ENCODE data around the gene TP53RK.

The TP53RK gene

DNA sequence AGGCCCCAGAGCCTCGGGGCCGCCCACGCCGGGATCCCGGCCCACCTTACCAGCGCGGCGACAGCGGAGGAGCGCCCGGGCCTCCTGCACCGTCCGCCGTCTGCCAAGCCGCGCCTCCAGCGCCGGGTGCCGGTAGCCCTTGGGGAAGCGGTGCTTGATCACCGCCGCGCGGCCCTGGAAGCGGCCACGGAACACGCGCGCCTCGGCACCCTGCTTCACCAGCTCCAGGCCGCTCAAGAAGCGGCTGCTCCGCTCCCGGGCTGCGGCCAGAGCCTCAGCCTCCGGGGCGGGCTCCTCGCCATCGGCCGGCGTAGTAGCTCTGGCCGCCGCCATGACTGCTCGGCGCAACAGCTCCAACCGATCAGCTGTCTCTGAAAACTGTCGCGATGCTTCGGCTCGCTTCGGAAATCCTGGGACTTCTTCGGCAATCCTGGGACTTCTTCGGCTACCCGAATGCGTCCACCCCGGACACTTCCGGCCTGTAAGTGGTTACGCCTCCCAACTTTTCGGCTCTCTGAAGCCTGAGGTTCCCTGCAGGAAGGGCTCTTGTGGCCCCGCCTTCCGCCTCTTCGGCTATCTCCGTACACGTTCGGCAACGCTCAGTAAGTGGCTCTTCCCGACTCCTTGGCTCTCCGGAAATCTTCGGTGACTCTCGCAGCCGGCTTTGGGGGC is at the start of gene TP53RK:
TP53RK (minus strand) TSS at position 363 of the 672 bp plus-strand sequence; CDS start at position 333, 30 bp downstream.
- DNase-seq, result peak; percentile 99

DNA sequence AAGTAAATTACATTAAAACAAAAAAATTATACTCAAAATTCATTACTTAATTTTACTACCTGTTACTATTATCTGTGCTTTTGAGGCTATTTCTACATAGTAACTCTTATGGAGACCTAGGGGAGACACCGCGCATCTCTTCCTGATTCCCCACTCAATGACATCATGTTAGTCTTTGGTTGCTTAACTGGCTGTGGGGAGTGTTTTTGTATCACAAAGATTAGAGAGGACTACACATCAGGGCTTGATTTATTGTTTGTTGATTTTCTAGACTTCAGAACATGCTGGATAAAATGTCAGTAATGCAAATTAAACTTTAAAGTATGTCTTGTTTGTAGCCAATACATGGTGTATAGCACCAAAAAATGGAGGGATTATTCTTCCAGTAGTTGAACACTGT is 46.2 kb upstream of the TP53RK start:
- no peak for DNase-seq

DNA sequence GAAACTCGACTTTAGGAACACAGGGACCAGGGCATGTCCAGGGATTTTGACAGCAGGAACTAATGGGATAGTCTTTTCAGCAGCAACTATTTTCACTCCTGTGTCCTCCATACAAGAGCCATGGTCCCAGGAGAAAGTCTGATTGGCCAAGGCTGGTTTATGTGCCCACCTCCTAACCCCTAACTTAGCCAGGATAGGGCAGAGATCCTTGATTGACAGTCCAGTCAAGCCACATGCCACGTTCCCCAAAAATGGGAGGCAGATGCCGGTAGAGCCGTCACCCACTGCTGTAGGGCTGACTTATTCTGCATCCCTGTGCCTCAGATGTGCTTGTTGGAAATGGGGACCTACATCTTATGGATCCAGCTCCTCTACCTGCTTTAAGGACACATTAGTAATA is 42.5 kb upstream of the TP53RK start:
- no peak for DNase-seq

DNA sequence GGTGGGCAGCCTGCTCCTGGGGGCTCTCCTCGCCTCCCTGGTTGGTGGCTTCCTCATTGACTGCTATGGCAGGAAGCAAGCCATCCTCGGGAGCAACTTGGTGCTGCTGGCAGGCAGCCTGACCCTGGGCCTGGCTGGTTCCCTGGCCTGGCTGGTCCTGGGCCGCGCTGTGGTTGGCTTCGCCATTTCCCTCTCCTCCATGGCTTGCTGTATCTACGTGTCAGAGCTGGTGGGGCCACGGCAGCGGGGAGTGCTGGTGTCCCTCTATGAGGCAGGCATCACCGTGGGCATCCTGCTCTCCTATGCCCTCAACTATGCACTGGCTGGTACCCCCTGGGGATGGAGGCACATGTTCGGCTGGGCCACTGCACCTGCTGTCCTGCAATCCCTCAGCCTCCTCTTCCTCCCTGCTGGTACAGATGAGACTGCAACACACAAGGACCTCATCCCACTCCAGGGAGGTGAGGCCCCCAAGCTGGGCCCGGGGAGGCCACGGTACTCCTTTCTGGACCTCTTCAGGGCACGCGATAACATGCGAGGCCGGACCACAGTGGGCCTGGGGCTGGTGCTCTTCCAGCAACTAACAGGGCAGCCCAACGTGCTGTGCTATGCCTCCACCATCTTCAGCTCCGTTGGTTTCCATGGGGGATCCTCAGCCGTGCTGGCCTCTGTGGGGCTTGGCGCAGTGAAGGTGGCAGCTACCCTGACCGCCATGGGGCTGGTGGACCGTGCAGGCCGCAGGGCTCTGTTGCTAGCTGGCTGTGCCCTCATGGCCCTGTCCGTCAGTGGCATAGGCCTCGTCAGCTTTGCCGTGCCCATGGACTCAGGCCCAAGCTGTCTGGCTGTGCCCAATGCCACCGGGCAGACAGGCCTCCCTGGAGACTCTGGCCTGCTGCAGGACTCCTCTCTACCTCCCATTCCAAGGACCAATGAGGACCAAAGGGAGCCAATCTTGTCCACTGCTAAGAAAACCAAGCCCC is 36.2 kb upstream of the TP53RK start:
- no peak for DNase-seq

DNA sequence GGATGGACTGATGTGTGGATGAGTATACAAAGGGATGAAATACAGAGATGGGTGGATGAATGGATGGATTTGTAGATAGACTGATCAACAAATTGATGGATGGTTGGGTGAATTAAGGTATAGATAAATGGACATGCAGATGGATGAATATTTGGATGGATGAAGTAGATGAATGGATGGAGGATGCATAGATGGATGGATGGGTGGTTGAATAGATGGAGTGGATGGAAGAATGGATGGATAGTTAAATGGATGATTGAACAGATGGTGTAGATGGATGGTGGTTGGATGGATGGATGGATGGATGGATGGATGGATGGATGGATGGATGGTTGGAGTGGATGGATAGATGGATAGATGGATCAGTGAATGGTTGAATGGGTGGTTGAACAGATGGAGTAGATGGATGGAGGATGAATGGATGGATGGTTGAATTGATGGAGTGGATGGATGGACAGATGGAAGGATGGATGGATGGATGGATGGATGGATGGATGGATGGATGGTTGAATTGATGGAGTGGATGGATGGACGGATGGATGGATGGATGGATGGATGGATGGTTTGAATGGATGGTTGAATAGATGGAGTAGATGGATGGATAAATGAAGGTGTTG is 35.2 kb upstream of the TP53RK start:
- DNase-seq, result no peak

DNA sequence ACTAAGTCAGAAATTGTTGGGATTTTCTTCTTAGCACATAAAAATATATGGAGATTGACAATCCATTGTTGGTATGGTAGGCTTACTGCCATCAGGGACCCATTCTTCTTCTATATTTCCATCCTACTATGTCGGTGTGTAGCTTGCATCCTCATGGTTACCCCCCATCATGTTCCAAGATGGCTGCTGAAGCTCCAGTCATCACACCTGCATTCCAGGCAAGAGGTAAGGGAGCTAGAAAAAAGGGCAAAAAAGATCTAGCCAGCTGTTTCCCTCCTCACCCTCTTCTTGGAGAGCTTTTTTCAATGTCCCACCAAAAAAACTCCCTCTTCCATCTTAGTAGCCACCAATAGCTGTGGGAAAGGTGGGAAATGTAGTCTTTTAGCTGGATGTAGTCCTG is 33.8 kb upstream of the TP53RK start:
- DNase-seq, result no peak

DNA sequence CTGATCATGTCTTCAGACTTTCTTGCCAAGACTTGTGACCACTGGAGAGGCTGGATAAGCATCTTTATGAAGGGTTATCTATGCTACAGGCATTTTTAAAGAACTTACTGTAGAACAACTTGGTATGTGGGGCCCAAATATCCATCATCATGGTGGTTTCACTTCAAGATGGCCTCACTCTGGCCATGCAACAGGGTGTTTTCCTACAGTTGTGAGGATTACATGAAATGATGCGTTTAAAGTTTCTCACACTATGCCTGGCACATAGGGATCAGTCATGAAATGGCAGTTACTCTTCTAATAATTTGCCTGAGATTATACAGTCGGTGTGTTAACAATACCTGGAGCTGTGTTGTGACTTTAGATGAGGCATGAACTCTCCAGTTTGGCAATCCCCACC is 33.2 kb upstream of the TP53RK start:
- no peak for DNase-seq

DNA sequence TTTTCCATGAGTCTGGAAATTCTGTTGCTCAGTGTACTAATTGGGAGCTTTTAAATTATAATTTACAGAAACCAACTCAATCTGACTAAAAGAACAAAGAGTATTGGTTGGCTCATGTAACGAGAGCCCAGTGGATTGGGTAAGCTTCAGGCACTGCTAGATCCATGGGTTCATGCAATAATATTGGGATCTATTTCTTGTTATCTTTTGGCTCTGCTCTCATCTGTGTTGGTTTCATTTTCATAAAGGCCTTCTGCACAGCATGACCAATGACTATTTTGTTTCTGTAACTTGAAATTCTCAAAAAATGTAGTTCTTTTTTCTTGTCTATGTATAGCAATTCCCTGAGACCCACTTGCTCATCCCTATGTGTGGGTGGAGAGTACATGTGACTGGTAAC is 32.2 kb upstream of the TP53RK start:
- no peak for DNase-seq

DNA sequence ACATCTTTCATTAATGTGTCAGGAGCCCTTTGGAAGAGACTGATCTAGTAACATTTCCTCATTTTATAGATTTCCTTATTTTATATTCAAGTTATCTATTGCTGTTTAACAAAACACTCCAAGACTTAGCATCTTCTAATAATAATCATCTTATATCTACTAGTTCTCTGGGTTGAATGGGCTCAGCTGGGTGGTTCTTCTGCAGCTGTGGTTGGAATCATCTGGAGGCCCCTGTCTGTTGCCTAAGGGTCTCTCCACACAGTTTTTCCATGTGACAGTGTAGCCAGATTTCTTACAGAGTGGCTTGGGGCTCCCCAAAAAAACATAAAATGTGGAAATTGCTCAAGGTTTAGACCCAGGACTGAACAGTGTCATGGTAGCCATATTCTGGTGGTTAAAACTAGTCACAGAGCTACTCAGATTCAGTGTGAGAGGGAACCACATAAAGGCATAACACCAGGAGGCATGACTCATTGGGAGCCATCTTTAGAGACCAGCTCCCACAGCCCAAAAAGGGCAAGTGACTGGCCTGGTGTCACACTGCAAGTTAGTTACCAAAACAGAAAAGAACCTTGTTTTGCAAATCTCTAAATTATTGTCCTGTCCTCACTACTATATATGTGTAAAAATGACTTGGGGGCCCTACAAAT is 31.7 kb upstream of the TP53RK start:
- no peak for DNase-seq

DNA sequence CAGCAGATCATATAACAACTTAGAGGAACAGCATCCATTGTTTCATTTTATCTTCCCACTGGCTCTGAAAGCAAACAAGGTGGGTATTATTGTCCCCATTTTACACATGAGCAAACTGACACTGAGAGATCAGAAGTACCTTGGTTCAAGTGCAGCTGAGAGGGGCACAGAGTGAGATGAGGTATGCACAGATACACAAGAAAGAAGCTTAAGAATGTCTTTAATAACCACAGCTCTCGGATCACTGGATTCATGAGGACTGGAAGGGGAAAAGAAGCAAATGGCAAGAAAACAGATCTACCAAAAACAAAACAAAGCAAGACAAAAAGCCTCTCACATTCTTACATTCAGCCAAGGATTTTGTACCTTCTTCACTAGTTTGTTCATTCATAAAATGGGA is 30.8 kb upstream of the TP53RK start:
- DNase-seq, result no peak

DNA sequence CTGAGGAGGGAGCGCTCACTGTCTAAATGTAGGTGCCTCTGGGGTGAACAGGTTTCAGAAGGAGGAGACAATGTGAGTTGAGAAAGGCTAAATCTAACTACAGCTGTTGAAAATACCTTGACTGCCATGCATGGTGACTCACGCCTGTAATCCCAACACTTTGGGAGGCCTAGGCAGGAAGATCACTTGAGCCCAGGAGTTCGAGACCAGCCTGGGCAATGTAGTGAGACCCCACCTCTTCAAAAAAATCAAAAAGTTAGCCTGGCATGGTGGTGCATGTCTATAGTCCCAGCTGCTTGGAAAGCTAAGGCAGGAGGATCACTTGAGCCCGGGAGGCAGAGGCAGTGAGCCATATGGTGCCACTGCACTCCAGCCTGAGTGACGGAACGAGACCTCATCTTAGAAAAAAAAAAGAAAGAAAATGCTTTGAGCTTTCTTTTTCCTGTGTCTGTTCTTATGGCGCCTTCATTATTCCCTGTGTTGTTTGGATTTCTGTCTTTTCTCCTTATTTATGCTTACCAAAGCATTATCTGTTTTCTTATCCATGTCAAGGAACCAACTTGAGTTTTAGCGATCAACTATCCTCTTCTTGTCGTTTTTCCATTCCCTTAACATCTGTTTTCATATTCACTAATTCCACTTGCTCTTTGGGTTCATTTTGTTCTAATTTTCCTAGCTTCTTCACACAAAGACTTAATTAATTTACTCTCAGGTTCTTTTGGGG is 28.7 kb upstream of the TP53RK start:
- no peak for DNase-seq

DNA sequence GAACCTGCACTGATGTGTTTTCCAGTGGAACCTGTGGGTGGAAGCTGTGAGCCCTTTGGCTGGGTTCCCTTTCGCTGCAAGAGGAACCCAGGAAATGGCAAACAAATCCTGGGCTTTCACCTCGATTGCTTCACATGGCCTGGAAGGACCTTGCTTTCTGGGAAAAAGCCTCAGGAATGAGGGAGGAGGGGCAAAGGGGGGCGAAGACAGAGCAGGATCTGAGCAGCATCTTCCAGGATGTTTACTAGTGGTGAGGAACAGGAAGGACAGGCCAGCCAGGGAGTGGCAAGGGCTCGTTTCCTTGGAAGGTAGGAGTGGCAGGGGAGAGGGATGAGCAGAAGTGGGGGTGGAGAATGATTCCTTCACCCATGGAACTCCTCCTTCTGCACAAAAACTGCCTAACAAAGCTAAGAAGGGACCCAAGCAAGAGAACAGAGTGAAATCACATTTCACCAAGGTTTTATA is 26.1 kb upstream of the TP53RK start:
- DNase-seq, result no peak

DNA sequence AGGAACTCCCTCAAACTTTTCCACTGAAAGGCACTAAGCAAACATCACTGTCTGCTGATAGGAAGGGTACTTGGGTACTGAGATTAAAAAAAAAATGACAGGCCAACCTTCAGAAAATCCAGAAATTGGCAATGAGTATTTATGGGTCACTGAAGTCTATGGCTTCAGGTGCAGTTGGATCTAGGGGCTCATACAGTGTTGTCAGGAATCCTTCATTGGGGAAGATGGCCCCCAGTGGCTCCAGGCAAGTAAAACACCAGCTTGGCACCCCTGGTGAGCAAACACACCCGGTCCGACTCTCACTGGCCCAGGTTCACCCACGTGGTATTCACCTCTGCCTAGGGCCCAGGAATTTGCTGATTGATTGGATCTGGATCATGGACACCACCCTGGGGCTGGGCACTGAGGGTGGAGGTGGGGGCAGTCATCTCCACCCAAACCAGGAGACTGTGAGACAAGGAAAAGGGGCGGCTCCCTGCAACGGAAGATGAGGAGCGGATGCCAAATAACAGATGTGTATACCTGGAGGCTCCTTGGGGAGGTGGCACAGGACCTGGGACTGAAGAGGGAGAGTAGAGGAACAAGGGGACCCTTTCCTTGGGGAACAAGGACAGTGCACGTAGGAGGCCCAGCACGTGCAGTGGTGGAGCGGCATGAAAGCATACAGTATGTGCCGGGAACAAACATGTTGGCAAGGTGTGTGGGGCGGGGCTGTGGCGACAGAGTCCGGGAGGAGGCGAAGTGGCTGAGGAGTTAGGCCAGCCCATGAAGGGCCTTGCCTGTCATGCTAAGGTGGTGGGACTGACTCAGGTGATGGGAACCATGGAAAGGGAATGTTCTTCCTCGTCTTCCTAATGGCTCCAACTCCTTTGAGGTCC is 25.0 kb upstream of the TP53RK start:
- no peak for DNase-seq

DNA sequence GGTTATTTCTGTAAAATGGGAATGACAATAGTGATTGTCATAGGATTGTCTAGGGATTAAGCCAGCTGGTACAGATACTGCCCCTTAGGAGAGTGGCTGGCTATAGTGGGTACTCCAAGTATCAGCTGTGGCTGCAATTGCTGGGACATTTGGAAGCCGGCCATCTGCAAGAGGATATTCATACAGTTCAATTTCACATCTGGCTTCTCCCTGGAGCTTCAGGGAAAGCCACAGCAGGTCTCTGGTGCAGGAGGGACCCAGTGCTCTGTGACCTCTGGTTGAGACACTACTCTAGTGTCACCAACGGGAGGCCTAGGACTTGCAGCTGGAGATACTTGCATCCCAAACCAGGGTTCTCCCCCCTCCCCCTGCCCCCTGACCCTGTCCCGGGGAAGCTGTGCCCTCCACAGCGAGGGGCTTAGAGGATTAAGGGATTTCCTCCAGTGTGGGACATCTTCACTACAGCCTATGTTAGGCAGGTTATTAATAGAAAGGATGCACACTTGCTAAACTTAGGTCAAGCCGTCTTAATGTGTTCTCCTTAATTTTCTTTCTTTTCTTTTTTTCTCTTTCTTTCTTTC is 22.9 kb upstream of the TP53RK start:
- DNase-seq, result no peak

DNA sequence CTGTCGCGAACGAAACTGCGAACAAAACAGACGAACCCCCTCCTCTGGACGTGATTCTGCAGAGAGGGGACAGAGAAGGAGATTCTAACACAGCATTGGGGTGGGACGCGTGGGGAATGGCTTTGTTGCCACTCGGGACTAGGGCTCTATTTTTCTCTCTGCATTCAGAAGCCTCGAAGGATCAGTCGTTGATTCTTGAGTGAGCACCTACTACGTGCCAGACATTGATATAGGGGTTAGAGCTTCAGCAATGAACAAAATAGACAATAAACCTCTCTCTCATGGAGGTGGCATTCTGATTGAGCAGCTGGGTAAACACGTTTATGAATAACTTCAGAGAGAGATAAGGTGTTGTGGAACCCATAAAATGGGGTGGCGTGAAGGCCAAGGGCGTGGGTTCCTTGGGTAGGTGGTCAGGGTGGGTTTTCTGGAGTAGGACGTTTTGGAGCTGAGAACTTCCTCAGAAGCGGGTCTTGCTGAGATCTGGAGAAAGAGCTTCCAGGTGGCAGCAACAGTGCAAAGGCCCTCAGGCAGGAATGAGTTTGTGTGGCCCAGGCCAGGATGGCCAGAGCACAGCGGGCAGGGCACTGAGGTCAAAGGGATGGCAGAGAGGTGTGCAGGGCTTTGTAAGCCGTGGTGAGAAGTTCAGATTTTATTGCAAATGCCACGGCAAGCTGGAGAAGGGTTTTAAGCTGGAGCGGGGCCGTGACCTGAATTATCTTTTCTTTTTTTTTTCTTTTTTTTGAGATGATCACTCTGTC is 21.1 kb upstream of the TP53RK start:
- DNase-seq, result no peak

DNA sequence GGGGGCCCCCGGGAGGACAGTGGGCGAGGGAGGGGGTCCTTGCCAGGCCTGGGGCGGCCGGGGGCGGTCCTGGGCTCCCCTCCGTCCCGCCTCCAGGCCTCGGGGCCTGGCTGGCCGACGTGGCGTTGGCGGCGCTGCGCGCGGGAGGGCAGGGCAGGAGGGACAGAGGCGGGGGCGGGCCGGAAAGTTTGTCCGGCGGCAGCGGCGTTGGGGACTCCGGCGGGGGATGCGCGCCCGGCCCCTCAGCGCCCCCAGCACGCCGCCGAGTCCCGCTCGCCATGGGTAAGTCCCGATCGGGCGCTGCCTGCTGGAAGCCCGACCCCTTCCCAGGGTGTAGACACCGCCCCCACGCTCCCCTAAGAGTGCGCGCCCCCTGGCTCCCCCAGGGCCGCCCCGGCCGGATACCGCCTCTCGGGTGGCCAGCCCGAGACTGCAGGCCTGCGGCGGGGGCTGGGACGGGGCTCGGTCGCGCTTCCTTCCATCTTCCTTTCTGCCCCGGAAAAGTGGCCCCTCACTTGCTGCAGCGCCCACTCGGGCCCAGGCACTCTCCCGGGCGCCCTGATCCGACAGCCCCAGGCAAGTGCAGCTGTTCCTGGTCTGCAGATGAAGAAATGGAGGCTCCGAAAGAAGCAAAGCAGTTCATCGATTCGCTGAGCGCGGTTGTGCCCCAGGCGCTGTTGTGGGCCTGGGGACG is 20.4 kb upstream of the TP53RK start, which contains the start of gene SLC2A10:
SLC2A10 (plus strand) TSS at position 191 of the 694 bp plus-strand sequence; CDS start at position 279, 88 bp downstream.
- peak; percentile 86 for DNase-seq

DNA sequence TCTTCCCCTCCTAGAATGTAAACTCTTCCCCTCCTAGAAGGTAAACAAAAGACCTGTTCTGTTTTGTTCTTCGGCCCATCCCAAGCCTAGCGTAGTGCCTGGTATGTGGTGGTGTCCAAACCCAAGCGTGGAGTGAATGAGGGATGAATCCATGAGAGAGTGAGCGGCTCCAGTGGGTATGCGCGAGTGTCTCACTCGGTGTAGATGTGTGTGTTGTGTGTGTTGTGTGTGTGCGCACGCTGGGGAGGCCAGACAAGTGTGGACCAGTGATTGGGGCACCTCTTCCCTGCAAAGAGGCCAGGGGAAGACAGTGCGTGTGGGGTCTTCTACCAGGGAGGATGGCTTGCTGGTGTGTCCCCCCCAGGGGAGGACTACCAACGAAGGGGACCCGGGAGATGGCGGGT is 19.8 kb upstream of the TP53RK start:
- no peak for DNase-seq

DNA sequence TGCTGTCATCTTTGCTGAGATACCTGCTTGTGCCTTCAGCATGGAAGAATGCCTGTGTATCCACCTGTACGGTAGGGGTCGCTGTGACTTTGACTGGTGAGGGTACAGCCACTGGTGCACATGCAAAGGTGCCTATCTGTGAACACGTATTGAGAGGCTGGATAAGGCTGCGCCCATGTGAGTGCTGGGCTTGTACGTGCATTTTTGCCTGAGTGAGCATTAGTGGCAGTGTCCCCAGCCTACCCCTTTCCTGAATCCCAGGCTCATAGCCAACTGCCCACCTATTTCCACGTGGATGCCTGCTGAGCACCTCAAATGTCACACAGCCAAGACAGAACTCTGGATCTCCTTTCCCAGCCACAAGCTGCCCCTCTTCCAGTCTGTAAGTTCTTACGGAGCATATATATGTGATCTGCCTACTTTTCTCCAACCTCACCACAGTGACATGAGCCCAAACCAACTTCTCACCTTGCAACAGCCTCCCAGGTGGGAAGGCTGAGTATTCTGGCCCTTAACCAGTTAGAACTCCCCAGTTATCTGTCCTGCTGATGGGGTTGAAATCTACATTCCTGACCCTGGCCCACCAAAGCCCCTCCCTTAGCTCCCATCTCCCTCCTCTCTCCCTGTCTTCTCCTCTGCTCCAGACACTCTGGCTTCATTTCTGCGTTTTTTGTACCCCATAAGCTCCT is 19.1 kb upstream of the TP53RK start:
- DNase-seq, result no peak

DNA sequence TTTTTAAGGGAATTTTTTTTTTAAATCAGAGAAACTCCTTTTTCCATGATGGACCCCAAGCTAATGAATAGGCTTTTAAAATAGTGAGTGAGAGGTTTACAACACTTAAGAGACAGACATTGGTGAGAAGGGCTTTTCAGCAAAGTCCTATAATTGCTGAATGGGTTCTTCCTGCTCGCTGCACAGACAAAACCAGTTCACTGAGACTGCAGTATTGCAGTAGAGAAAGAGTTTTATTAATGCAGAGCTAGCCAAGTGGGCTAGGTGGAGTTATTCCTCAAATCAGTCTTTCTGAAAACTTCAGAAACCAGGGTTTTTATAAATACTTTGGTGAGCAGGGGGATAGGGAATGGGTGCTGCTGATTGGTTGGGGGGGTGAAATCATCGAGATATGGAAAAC is 17.0 kb upstream of the TP53RK start:
- DNase-seq, result no peak

Measured in femur (tissue), 1 donor.